Measurements from ENCODE around the gene SERPINA6.
"Not testable (repeated sequence)": the region's sequence is repeated elsewhere in the genome, so short reads cannot be mapped to it uniquely, and the experiment has no call there.

Gene SERPINA6

DNA sequence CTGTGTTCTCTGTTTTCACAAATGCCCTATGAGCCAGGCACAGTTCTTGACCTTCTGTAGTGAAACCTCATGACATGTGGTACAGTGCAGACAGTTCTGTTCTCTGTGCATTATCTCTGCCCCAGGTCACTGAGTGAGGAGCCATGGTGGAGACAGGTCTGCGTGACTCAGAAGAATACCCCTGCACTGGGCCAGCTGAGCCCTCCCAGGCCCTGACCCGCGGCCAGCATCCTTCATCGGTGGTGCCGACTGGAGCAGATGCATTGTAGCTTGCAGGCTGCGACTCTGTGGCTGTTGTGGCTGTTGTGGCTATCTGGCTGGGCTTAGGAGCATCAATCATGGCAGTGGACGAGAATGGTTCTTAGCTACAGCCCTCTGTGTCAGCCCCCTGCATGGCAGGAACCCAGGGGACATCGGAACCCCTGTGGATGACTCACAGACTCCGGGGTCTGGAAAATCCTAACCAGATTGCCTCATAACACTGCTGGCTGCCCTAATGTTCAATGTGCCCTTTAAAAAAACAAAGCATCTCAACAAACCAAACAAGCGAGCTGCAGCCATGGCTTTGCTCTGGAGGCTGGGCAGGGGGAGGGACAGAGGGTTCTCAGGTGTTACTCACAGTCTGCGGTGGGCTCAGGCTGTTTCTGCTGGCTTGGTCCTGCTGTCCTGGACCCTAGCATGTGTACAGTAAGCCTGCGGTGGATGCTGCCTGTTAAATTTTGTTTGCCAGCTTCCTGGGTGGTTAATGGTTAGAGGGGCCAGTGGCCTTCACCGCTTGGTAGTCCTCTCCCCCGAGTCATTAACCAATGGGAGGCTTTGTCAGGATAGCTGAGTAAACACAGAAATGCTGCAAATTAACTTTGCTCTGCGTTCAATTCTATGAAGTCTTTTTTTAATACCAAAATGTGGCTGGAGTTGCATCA, at the start of gene SERPINA6:
Gene SERPINA6, minus strand, starts transcription at position 689 of the 923 bp plus-strand sequence. CDS start 8,688 bp downstream, outside the sequence.
- no peak for DNase-seq (ENCODE audit: low spot score)

DNA sequence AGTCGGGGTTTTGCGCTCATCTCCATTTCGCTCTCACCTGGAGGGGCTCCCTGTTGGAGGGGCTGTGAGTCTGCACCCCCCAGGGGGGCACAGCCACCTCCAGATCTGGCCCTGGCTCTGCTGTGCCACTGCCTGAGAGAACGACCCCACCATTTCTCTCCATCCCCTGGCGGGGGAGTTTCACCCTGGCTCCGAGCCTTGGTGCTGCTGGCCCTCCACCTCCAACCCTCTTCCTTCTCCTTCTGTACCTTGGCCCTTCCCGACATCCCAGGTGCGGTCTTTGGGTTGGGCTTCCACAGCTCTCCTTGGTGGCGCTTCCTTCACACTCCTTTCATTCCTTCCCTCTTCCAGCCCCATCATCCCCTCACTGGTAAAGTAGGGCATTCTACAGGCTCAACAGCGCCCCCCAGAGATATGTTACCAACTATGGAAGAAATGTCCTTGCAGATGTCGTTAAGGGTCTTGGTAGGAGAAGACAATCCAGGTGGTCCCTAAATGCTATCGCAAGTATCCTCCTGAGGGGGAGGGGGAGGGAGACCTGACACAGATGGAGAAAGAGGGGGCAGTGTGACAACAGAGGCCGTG, 49.0 kb upstream of the SERPINA6 start:
- no peak for DNase-seq (ENCODE audit: low spot score)

DNA sequence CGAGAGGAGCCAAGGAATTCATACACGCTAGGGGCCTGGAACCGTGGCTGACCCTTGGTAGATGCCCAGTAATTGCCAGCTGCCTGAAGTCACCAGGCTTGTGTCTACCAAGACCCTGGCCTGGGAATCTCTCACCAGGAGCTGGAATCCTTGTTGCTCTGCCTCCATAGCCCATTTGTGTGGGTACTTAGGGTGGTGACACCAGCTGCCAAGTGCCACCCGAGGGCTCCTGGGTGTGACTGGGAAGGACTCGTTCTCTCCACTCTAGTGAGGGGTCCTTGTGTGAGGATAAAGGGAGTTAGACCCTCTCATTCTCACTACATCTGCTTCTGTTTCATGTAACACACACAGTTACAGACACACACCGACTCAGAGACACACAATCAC, 47.4 kb upstream of the SERPINA6 start:
- DNase-seq (ENCODE audit: low spot score) = no peak

GRCh38 chr14:94369766-94370523, 46.8 kb upstream of the SERPINA6 start:
- DNase-seq (ENCODE audit: low spot score) = not testable (repeated sequence)

- no peak for DNase-seq (ENCODE audit: low spot score)
Measured at GRCh38 chr14:94368956-94369355, 45.8 kb upstream of the SERPINA6 start.

DNA sequence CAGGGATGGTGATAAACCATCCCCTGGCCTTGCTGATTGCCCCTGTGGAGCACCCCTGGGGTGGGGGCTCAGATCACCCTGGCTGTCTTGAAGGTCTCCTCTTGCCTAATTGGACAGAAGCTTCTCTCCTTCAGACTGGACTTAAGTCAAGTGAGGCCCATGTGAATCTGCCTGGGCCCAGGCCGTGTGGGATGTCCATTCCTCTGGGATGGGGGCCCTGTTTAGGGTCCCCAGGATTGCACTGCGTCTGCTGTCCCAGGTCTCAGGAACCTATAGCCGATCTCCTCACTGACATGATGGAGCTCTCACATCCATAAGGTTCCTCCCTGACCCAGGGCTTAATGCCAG, 45.1 kb upstream of the SERPINA6 start:
- DNase-seq (ENCODE audit: low spot score) = no peak

- no peak for DNase-seq (ENCODE audit: low spot score)
Measured at GRCh38 chr14:94367347-94368242, 44.5 kb upstream of the SERPINA6 start.

DNA sequence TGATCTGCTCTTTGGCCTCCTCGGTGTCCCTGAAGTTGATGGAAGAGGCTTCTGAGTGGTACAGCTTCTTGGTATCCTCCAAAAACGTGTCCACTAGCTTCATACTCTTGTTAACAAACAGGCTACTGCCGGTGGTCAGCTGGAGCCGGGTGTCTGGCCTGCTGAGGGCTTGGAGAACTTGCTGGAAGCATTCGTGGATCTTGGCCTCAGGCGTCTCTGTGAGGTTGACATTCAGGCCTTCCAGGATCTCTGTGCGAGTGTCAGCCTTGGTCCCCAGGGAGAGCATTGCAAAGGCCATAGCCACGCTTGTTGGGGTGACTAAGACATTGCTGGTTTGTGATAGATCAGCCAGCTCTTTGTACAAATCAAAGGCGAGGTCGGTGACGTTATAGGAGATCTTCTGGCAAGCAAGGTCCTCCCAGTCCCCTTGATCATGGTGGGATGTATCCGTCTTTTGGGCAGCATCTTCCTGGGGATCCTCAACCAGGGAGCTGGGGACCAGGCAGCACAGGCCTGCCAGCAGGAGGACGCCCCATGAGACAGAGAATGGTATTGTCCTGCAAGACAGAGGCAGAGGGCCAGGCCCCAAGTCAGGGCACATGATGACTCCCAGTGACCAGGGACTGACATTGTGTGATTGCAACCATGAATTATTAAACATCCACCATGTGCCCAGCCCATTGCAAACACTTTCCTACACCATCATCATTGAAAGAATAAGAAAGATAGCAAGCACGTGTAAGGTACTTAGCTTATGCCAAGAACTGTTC, 43.2 kb upstream of the SERPINA6 start, which contains the start of gene SERPINA2:
Gene SERPINA2, minus strand, starts transcription at position 553 of the 770 bp plus-strand sequence.
- no peak for DNase-seq (ENCODE audit: low spot score)

DNA sequence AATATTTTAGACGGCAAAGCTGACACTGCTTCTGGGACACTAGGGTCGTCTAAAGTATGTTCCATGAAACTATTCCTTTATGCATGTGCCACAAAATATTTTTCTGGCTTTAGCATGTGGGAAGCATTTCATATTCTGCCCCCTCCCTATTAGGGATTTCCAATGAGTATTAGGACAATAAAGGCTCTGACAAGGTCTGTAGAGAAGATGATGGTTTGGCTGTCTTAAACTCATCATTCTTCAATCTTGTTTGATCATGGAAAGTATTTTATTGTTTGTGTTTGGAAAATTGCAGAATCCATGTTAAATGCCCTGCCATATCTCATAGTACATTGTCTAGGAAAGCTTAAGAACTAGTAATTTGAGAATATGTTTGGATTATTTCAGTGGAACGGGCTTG, 42.5 kb upstream of the SERPINA6 start:
- DNase-seq (ENCODE audit: low spot score) = no peak

- DNase-seq (ENCODE audit: low spot score) = no peak
Measured at GRCh38 chr14:94364964-94365363, 41.8 kb upstream of the SERPINA6 start.

DNA sequence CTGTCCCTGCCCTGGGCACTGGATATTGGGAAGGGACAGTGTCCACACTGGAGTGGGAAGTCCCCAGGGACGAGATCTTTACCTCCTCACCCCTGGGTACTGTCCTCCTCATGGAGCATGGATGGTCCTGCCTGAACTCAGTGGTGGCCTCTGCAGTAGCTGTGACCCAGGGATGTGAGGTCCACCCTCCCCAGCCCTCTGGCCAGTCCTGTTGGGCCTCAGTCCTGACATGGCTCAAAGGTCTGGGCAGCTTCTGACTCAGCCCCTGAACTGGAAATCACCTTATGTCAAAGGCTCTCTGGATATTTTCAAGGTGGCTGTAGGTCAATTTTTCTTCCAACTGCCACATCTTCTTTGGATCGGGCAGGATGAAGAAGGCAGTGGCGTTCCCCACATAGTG, 40.9 kb upstream of the SERPINA6 start:
- DNase-seq (ENCODE audit: low spot score) = no peak

DNA sequence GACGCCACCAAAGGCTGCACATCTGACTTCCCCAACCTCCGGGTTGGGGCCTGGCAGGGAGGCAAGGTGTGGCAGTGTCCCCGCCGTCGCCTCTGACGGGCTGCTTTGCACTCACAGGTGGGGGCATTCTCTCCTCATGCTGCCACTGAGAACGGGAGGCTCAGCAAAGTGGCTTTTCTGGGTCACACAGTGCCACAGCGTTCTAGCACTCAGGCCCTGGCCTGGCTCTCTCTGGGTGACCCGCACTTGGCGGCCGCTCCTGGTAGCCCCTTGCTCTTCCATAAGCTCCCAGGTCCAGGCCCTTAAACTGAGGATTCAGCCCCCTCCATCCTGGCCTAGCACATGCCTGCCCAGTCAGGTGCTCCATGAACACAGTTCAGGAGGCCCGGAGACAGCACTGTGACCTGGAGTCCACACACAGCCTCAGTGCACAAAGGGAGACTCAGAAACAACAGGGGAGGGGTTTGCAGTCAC, 40.1 kb upstream of the SERPINA6 start:
- no peak for DNase-seq (ENCODE audit: low spot score)

GRCh38 chr14:94362614-94363133, 39.5 kb upstream of the SERPINA6 start:
- DNase-seq (ENCODE audit: low spot score) = no peak

- DNase-seq (ENCODE audit: low spot score) = no peak
Measured at GRCh38 chr14:94361682-94362081, 38.5 kb upstream of the SERPINA6 start.

DNA sequence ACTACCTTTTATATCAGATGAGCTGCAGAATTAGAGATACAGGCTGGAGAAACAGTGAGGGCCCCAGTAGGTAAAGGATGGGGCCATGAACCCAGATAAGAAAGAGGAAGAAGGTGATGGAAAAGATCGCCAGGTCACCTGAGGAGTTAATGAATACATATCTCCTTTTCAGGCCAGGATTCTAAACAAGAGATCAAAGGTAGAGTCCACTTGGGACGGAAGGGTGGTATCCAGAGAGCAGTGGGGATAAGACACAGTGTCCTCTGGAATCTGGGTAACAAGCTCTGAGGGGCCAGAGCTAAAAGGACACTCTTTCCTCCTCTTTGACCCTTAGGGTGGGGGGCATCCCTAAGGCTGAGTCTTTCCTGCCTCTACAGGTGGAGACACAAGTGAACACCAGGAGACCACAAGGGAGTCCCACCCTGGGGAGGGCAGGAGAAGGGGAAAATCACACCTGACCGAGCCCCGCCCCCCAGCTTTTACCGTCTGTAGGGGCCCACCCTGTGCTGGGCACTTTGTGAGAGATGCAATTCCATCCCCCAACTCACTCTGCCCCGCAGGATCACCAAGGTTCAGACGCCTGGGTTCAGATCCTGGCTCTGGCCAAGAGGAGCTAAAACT, 37.9 kb upstream of the SERPINA6 start:
- no peak for DNase-seq (ENCODE audit: low spot score)

DNA sequence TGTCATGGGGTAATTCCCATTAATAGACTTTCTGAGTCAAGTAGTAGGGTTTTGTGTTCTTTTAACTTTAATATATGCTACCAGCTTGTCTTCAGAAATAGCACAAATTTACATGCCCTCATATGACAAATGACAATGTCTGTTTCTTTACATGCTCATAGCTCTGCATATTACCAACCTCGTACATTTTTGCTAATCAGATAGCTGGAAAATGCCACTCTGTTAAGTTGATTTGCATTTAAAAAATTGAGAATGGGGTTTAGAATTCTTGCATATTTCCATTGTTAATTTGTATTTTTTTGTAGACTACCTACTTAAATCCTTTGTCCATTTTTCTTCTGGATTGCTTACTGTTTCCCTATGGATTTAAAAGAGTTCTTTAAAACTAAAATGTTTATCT, 34.0 kb upstream of the SERPINA6 start:
- no peak for DNase-seq (ENCODE audit: low spot score)

GRCh38 chr14:94356379-94357056, 33.4 kb upstream of the SERPINA6 start:
- no peak for DNase-seq (ENCODE audit: low spot score)

DNA sequence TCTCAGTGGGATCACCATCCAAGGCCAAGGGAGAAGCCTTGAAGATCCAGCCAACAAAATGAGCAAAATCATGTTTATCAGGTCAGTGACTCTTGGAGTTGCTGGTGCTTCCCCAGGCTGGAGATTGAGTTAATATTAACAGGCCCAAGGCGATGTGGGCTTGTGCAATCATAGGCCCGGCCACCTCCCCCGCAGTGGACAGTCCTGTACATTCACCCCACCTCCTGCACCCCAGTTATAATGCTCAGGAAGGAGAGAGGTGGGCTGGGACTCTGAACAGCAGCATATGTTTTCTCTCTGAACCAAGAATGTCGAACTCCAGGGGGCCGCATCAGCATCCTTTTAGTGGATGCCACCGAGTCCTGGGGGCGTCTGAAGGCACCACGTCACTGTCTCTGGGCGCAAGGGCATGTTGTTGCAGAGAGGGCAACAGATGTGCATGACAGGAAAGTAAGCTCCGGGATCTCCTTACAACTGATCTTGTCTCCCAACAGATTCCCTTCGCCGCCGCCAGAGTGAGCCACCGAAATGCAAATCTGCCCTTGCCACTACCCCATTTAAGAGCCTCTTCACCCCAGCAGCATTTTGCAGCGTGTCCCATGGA, 32.2 kb upstream of the SERPINA6 start:
- no peak for DNase-seq (ENCODE audit: low spot score)

GRCh38 chr14:94354638-94355185, 31.6 kb upstream of the SERPINA6 start:
- no peak for DNase-seq (ENCODE audit: low spot score)

Measured in HuH-7.5 (cell line).